Activated CD8-positive, alpha-beta memory T cell treated with anti-CD3 and anti-CD28 coated beads, Interleukin-2, amount 50 U/mL, for 48 hours (primary cell): Measurements from ENCODE around the gene ADARB1.

ENCODE experiments used
- DNase-seq: peaks from one replicate; pipeline ENCODE4 v3.0.0-alpha.2; 2020

The ADARB1 gene

GRCh38 chr21:45100866-45101265, 26.5 kb downstream of the ADARB1 start:
- no peak for DNase-seq

- DNase-seq = no peak
Observed at GRCh38 chr21:45102391-45102932, 28.1 kb downstream of the ADARB1 start.

GRCh38 chr21:45103971-45104520, 29.7 kb downstream of the ADARB1 start:
- DNase-seq = no peak

GRCh38 chr21:45104560-45104959, 30.2 kb downstream of the ADARB1 start:
- no peak for DNase-seq

- DNase-seq = no peak
Observed at GRCh38 chr21:45105906-45106485, 31.6 kb downstream of the ADARB1 start.

- no peak for DNase-seq
Observed at GRCh38 chr21:45108034-45108790, 33.8 kb downstream of the ADARB1 start.

GRCh38 chr21:45108808-45109781, 34.7 kb downstream of the ADARB1 start:
- no peak for DNase-seq

GRCh38 chr21:45109831-45110492, 35.6 kb downstream of the ADARB1 start:
- DNase-seq = no peak

GRCh38 chr21:45110873-45111624, 36.7 kb downstream of the ADARB1 start:
- no peak for DNase-seq

GRCh38 chr21:45111703-45112102, 37.3 kb downstream of the ADARB1 start:
- DNase-seq = no peak

- DNase-seq = no peak
Observed at GRCh38 chr21:45112371-45112770, 38.0 kb downstream of the ADARB1 start.

GRCh38 chr21:45113543-45113942, 39.2 kb downstream of the ADARB1 start:
- no peak for DNase-seq

GRCh38 chr21:45114072-45114471, 39.7 kb downstream of the ADARB1 start:
- no peak for DNase-seq

- DNase-seq = no peak
Observed at GRCh38 chr21:45114475-45114874, 40.1 kb downstream of the ADARB1 start.

- DNase-seq = no peak
Observed at GRCh38 chr21:45115141-45115540, 40.8 kb downstream of the ADARB1 start.

GRCh38 chr21:45116066-45116465, 41.7 kb downstream of the ADARB1 start:
- DNase-seq = no peak

GRCh38 chr21:45117314-45117713, 42.9 kb downstream of the ADARB1 start:
- DNase-seq = no peak

- no peak for DNase-seq
Observed at GRCh38 chr21:45118099-45118498, 43.7 kb downstream of the ADARB1 start.

- no peak for DNase-seq
Observed at GRCh38 chr21:45119812-45120211, 45.4 kb downstream of the ADARB1 start.

GRCh38 chr21:45120975-45121374, 46.6 kb downstream of the ADARB1 start:
- DNase-seq = no peak

- DNase-seq = no peak
Observed at GRCh38 chr21:45122030-45122429, 47.6 kb downstream of the ADARB1 start.
